ENCODE measurements around the gene ATE1.
"Not testable (repeated sequence)": the region's sequence is repeated elsewhere in the genome, so short reads cannot be mapped to it uniquely, and the experiment has no call there.

Gene ATE1

GRCh38 chr10:121724282-121724681 is 203.5 kb downstream of the ATE1 start:
- no peak for FAIRE-seq

GRCh38 chr10:121722665-121723064 is 205.2 kb downstream of the ATE1 start:
- FAIRE-seq = no peak

GRCh38 chr10:121721257-121721656 is 206.6 kb downstream of the ATE1 start:
- FAIRE-seq = no peak

DNA sequence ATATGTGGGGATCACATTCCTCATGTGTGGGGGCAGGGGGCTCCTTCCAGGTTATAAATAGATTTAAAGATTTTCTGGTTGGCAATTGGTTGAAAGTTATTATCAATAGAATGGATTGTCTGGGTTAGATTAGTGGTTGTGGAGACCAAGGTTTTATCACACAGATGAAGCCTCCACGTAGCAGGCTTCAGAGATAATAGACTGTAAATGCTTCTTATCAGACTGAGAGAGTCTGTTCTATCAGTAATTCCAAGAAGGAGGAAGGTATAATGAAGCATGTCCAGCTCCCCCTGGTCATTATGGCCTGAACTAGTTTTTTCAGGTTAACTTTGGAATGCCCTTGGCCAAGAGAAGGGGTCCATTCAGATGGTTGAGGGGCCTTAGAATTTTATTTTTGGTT is 211.9 kb downstream of the ATE1 start:
- FAIRE-seq = no peak

DNA sequence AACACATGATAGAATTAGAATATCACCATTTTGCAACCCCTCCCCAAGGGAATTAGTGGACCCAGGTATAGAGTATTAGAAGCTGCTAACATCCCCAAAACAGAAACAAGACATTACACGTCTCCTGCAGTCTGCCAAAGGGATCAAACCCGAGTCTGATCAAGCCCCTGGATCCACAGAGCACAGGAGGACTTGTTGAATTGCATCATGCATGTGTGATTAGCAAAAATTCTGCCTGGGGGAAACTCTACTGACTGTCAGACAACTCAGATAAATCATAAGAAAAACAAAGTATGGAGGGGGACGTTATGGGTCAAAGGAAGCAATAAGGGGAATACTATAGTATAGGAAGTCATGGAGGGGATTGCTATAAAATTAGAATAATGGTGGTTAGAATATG is 212.8 kb downstream of the ATE1 start:
- no peak for FAIRE-seq

DNA sequence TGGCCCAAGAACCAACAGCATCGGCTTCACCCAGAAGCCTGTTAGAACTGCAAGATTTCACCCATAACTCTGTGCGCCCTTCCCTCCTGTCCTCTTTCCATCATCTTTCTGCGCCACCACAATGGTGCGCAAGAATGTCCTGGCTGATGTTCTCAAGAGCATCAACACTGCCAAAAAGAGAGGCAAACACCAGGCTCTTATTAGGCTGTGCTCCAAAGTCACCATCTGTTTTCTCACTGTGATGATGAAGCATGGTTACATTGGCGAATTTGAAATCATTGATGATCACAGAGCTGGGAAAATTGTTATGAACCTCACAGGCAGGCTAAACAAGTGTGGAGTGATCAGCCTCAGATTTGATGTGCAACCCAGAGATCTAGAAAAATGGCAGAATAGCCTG is 214.3 kb downstream of the ATE1 start:
- FAIRE-seq = no peak

GRCh38 chr10:121710971-121711370 is 216.9 kb downstream of the ATE1 start:
- no peak for FAIRE-seq

DNA sequence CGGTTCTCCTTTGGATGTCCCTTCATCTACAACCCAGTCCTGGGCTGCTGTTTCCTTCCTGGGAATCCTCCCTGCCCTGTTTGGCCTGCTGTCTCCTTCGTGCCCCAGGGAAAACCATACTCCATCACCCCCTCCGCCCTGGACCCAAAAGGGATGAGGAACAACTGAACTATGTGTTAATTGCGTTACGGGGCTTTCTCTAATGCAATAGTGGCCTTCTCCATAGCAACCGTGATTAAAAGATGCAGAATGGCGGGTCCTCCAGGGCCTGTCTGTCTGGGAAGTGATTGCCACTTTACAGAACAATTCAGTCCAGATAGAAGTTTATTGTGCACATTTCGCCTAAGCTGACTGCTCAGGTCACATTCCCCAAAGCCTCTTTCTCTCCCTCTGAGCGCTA is 217.6 kb downstream of the ATE1 start:
- FAIRE-seq = no peak

GRCh38 chr10:121709675-121710073 is 218.2 kb downstream of the ATE1 start:
- no peak for FAIRE-seq

- FAIRE-seq = no peak
These were observed 218.8 kb downstream of the ATE1 start for GRCh38 chr10:121708728-121709674.

- no peak for FAIRE-seq
These were observed 225.2 kb downstream of the ATE1 start for GRCh38 chr10:121702351-121703320.

DNA sequence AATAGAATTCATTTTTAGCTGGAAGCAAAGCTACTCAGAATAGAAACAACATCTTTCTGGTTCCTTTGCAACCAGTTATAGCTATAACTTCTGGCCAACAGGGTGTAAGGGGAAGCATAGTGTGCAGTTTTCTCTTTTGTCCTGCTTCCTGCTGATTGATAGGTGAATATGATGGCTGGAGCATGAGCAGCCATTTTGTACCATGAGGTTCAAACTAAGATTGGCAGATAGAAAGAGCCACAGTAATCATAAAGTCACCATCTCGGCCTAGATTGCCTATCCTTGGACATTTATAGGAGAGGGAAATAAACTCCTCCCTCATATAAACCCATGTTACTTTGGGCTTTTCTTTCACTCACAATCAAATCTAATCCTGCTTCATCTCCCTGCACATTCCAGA is 227.4 kb downstream of the ATE1 start:
- no peak for FAIRE-seq

GRCh38 chr10:121699703-121700102 is 228.1 kb downstream of the ATE1 start:
- not testable (repeated sequence) for FAIRE-seq

DNA sequence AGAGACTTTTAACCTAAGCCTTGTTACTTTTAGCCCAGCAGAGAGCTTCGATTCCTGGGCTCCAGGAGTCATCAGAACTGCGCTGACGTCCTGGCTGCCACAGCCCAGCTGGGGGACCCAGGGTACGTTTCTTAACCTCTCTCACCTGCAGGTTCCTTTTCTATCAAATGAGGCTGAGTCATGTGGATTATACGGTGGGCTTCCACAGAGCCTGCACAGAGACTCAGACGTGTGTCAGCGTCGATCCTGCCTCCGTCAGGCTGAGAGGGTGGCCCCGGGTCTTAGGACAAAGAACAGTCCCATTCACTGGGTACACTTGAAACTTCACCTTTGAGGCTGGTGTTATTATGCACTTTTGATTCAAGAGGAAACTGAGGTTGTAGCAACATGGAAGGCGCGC is 228.9 kb downstream of the ATE1 start:
- no peak for FAIRE-seq

GRCh38 chr10:121698336-121698735 is 229.5 kb downstream of the ATE1 start:
- FAIRE-seq = no peak

DNA sequence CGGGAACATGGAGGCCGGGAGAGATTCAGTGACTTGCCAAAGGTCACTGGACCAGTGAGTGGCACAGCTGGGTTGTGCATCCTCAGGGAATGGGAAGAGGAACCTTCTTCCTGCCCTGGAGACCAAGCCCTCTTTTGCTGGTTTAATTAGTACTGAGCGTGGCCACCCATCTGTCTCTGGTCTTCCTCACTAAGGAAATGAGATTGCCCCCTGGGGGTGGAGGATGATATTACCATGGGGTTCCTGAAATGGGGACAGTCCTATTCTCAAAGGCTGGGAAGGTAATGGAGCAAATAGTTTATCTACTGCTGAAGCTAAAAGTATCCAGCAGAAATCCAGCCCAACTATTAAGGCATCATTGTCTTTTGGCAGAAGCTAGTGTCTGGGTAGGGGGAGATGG is 231.0 kb downstream of the ATE1 start:
- FAIRE-seq = no peak

- FAIRE-seq = no peak
These were observed 231.9 kb downstream of the ATE1 start for GRCh38 chr10:121695731-121696464.

GRCh38 chr10:121694966-121695643 is 232.7 kb downstream of the ATE1 start:
- FAIRE-seq = no peak

- FAIRE-seq = no peak
These were observed 233.4 kb downstream of the ATE1 start for GRCh38 chr10:121694327-121694965.

DNA sequence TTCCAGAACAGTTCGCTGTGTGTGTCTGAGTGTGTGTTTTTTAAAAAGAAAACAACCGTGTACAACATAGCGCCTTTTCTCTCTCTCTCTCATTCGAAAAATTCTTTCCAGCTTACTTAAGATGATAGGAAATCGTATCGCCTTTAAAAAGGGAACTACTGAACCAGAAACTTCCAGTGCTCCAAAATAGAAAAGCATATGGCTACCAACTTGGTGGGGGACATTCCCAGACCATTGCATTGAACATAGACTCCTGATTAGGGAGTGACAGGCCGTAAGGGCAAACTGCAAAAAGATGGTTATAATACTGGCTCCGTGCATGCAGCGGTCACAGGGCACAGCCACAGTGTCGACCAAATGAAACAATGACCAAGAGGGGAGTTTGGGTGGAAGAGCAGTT is 235.2 kb downstream of the ATE1 start:
- no peak for FAIRE-seq

DNA sequence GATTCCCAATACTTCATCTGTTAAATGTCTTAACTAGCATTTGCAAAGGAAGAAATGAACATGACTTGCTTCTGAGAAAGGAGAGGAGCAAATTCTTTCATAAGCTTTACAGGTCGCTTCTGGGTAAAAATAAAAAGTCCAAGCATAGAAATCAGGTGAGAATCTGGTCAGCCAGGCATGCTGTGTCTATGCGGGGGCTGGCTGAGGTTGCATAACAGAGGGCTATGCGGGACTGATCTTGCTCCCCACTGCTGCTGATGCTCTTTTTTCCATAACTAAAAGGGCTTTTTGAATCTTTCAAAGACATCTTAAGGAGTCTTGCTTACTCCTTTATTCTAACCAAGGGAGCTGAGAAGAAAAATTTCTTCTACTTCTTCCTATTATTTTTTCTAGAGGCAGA is 236.9 kb downstream of the ATE1 start:
- no peak for FAIRE-seq

Measured in colon (tissue), 2 donors.